ENCODE results near the gene DPM3. TPM values are rescaled to one million over a fixed set of nuclear protein-coding genes. Genes with fewer than 3 reads are reported as not detected.

DPM3 gene
- total and polyA plus RNA-seq, 9 of the 15 experiments (the other 6 are each of a cell fraction or from before 2014, with no cell fraction given): 3.7 to 120 (median 36.4) TPM

GRCh38 chr1:155139895-155140629 lies at the start of gene DPM3 (continued):
- TF ChIP-seq E2F8 (IDR thresholded peaks at IDR 0.05; ENCODE audit: low read depth, partially characterized antibody) (peak; percentile 91), ETS2 (tag; IDR thresholded peaks at IDR 0.05; ENCODE audit: borderline replicate concordance, poor library complexity, severe bottlenecking) (no peak), IRF1 (CRISPR knock-in tag; IDR thresholded peaks at IDR 0.05; ENCODE audit: borderline replicate concordance) (no peak), SREBF1 (IDR thresholded peaks at IDR 0.05; ENCODE audit: borderline replicate concordance, low read depth, low read length) (peak; percentile 69; the same call in 1 of the 2 replicates), MAFG (tag; conservative IDR thresholded peaks at IDR 0.05) (no peak), FOSL1 (tag; conservative IDR thresholded peaks at IDR 0.05) (no peak), ETV6 (IDR thresholded peaks at IDR 0.05; ENCODE audit: borderline replicate concordance in 1 of 2, low read depth in 2 of 2, low read length in 1 of 2) (no peak), ETV6 (CRISPR knock-in tag; IDR thresholded peaks at IDR 0.05; ENCODE audit: borderline replicate concordance) (no peak), FIP1L1 (IDR thresholded peaks at IDR 0.05; ENCODE audit: low read depth, low read length, poor library complexity, severe bottlenecking) (no peak), NFXL1 (CRISPR knock-in tag; IDR thresholded peaks at IDR 0.05) (no peak), HSF4 (CRISPR knock-in tag; IDR thresholded peaks at IDR 0.05; ENCODE audit: borderline replicate concordance) (no peak), GABPA (tag; conservative IDR thresholded peaks at IDR 0.05; ENCODE audit: low read depth) (peak; percentile 99), ZNF75A (CRISPR knock-in tag; IDR thresholded peaks at IDR 0.05) (no peak), POLR2AphosphoS2 (IDR thresholded peaks at IDR 0.05; ENCODE audit: low read length) (no peak; the same call in 1 of the 2 replicates), PYGO2 (tag; IDR thresholded peaks at IDR 0.05) (no peak), ATF7 (IDR thresholded peaks at IDR 0.05) (peak; percentile 73; the same call in 1 of the 2 replicates), ATF6 (CRISPR knock-in tag; IDR thresholded peaks at IDR 0.05) (peak; percentile 81; the same call in 1 of the 2 replicates), ZBTB33 (CRISPR knock-in tag; IDR thresholded peaks at IDR 0.05) (no peak), HMGN3 (IDR thresholded peaks at IDR 0.05; ENCODE audit: borderline replicate concordance, extremely low read depth, insufficient read length, low read depth, low read length) (peak; percentile 65), TCF7 (IDR thresholded peaks at IDR 0.05; ENCODE audit: borderline replicate concordance) (no peak)

All from K562 (cell line).